ENCODE measurements around the gene RND3.

Gene RND3

DNA sequence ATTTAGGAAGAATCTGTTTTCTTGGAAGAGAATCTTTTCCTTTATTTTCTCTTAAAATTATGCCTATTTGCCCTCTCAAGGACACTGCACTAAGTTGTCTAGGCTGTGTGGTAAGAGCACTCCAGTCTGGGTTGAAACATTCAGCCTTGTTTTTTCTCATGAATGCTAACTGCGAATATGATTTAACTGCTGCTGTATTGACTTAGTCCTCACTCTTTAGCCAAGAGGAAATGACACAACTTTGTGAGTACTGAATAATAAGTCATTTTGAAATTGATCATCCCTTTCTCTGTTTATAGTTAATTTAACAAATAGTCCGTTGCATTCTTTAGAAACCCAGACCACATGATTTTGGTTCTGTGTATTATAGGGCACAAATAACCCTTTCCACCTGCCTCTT lies 4.5 kb upstream of the RND3 start:
- DNase-seq, result no peak

DNA sequence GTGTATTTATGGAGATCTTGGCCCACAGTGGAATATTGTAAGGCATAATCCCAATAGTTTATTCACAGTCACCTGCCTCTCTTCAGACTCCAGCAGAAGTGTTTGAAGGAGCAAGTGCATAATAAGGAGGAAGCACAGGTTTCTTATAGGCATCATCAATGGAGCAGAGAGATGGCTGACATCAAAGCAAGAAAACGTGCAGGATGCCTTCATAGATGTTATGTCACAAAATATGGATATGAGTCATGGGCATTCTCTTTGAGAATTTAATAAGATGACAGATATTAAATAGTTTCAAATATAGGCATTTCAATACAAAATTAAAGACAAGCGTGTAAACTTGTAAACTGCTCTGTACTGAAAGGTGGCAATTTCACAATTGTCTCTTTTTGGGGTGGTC lies 4.0 kb upstream of the RND3 start:
- no peak for DNase-seq

DNA sequence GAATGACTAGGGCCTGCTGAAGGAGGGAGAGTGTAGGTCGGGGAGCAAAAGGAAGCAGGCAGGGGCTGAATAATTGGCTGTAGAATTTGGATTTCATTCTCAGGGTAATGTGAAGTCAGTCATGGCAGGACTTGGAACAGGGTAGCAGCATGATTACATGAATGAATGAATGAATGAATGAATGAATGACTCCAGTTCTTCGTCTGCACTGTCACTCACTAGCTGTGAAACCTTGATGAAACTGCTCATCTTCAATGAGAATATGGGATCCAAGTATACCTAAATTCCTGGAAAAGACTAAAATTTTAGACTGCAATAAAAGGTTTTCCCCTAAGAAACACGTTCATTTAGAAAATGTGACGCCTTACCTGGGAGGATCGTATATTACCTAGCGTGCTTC lies 3.0 kb upstream of the RND3 start:
- no peak for DNase-seq

DNA sequence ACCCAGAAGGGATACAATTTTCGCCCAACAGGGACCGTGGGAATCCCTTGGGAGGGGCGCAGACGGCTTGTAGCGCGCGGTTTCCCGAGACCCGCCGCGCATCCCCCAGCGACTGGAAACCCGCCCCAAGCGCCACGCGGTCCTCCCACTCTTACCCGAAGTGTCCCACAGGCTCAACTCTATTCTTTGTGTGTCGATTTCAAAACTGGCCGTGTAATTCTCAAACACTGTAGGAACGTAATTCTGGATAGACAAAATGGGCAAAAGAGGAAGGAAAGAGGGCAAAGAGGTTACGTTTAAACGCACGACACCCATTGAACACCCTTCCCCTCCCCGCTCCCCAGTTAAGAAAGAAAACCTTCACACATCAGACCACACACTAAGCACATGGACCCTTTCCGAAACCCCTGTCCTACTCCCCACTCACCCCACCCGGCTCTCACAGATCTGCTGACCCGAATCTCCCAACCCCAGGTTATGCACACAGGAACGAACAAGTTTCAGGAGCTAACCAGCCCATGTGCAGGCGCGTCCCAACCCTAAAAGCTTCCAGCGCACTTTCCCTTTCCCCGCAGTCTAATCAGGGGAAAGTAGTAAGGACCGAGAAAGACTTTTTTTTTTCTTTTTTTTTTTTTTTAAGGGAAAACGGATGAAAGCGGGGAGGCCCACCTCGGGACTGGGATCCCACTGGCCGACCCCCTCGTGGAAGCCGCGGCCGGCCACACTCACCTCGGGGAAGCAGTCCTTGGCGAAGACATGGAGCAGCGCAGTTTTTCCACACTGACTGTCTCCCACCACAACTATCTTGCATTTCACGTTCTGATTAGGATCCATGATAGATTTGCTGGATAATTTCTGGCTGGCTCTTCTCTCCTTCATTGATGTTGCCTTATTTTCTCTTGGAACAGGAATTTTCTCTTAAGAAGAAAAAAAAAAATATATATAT lies 655 bp downstream of the RND3 start:
- DNase-seq, result no peak

DNA sequence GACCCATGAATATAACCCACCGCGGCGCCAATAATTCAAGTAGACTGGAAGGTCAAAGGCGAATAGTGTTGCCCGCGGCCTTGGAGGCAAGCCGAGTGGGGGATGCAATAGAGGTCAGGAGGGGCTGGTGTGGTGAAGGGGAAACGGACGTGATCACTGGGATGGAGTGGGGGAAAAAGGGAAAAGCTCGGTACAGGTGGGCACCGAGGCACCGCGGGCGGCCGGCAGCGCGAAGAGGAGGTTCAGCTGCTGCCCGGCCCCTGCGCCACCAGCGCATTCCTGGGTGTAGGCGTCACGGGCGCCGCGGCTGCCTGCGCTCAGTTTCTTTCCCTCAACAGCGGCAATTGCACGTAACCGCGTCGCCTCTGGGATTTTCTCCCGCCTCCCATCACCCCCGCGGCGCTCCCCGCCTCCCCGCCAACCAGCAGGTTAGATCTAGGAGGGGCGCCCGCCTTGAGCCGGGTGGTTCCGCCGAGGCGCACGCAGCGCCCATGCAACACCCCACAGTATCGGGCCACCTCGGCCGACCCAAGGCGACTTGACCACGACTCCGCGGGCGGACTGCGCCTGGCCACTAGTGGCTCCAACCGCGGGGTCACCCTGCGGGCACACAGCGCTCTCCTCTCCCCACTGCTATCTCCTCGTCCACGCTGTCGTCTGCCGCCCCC lies 1.5 kb downstream of the RND3 start:
- DNase-seq, result peak in 1 of 2 experiments; percentile 5

DNA sequence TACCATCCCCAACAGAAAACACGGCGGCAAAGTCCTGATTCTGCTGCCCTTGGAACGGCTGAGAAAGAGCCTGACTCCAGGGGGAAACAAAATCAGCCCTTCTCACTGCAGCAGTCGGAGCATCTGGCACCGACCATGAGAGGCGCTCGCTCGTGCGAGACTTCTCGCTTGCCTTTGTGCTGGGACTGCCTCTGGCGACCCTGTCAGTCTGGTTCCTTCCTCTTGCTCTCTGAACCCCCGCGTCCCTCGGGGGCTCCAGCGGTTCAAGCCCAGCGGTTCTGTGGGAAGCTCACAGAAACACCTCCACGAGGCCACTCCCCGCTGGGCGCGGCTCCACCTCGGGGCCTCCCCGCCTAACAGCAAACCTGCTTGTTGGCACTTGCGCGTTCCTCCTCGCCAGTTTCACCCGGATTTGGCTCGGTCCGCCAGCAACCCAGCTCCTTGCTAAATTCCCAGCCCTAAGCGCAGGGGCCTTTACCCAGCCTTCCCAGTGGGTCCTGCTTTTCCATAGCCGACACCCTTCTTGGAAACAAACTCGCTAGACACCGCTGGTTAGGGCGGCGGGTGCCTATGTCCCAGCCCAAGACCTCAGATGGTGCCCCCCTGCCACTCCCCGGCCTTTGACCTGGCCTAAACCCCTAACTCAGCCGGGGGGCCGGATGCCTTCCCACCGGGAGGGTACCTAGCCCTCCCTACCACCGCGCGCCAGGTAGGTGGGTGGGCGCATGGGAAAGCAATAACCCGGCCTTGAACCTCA lies 2.2 kb downstream of the RND3 start:
- DNase-seq, result peak in 1 of 2 experiments; percentile 6

DNA sequence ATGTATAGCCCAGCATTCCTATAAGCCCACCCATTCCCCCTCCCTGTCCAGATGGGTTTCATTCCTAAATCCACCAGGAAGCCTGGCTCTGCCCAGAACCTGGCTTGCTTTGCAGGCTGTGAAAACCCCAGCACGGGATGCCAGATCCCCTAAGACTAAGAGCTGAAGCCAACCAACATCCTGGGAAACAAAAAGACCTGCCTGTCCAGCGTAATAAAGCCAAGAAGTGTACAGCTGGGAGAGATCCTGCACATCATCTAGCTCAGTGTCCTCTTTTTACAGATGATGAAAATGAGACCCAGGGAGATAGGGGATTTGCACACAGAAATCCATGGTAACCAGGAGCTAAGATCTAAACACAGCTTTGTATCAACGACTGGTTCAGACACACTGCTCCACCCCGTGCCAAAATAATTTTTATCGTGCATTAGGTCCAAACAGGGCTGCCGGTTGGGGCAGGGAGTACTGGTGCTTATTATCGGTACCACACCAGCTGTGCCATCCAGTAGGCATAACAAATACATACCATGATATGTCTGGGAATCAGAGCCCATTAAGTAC lies 2.9 kb downstream of the RND3 start:
- no peak for DNase-seq

DNA sequence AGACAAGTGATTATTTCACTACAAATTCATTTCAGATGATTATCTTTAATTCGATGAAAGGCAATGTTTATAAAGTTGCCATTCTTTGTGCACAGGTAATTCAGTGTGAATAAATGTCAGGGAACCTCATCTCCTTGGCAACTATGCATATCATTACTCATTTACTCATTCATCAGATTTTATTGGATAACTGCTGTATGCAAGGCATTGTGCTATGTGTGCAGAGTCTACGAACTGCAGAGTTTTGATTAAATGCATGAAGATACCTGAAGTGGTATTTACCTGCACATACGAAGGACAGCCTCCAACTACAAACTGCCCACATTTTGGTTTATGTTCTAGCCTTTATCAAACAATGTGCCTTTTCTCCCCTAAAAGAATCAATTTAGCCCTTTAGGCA lies 3.5 kb downstream of the RND3 start:
- DNase-seq, result no peak

DNA sequence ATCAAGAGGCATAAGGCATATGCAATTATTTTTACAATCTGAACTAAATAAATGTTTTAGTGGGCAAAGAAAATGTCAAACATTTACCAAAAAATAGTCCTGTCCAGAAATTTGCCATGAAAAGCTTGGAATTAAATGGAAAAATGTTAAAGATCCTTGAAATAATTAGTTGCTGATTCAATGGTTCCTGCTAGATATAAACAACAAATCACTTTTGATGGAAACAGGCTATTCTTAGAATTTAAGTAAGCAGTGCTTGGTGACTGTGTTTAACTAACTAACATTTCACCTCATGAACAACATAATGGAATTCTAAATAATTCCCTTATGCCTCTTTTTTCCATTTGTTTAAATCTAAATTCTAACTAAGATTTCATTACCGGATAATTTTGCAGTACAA lies 3.9 kb downstream of the RND3 start:
- DNase-seq, result no peak

DNA sequence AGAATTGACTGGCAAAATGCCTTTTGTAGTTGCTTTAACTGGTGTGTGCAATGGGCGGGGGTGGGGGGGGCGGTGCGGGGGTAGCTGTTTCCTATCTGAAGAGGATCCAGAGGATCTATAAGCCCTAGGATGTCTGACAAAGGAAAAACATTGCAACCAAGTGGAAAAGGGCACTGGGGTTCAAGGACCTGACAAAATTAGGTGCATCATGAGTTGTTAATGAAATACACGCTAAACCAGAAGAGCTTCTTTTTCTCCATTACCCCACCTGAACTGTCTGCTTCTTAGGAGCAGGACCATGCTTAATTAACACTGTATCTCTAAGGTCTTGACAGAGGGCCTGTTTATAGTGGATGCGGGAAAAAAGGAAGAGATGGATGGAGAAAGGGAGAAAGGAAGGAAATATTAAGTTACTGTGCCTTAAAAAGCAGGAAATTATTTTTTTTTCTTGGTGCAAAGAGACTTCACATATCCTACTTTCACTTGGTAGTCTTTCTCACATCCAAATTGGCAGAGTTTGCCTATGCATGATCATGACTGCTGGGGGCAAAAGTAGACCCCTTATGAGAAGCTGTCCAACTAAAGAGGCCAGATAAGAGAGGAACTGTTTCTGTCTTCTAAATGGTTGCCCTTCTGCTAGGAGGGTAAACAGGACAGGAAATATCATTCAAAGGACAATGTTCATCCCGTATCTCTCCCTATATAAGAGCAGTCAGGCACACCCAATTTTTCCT lies 4.6 kb downstream of the RND3 start:
- no peak for DNase-seq

DNA sequence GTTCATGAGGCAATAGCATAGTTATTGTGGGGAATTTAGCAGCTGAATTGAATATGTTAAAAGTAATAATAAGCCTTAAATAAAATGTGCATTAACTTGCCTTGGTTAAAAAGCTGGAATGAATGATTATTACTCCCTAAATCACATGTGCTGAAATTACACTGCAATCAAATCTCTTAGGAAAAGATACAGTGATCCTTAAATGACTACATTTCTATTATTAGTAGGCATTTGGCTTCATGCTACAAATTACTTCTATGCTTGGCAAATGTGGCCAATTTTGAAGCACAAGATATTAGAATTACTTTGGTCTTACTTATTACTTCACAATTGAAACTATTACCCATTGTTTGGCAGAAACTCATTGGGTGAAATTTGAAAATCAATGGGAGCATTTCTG lies 5.4 kb downstream of the RND3 start:
- DNase-seq, result no peak

DNA sequence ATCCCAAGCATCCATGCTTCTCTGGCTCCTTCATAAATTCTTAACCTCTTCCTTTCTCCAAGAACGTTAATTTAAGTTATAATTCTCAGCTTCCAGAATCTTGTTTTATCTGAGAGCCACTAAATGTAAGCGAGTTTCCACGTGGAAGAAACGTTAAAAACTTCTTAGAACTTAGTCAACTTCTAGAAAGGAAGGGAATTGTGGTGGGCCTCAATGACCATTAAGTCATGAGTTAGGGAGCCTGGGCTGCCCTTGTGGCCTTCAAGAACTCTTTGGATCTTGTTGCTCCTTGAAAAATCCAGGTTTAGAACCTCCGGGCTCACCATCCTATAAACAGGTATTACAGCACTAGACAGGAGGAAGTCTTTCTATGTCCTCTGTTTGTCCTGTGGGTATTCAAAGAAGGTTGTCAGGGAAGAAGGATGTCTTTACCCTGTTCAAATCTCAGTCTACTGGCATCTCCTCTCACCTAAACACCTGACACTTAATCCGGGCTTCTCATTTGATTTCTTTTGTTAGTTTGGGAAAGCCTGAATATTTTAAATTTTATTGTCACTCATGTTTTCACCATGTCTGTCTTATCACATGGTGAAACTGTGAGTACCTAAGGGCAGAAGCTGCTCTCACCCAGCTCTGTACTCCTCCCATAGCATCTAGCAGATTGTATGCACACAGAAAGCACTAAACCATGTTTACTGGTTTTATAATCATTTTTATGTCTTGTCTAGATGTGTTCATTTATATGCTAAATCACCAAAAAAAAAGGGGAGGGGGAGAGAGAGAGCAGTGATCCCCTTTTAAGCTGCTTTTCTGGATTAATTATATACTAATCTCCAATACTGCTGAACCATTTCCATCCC lies 6.3 kb downstream of the RND3 start:
- no peak for DNase-seq

DNA sequence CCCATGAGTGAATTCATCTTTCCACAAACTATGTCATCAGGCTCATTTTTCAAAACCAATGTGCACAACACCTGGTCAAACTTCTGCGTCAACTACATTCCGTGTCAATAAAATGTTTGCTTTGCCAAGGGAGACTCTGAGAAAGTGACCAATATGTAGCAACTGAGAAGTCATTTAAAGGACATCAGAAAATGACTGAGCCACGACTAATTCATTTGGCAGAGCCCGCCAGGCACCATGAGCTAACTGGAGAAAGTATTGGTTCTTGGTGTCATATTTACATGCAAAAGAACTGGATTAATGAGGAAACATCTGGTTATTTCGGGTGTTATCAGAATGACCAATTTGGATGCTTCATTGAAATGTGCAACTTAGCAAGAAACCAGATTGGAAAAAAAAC lies 7.2 kb downstream of the RND3 start:
- no peak for DNase-seq

DNA sequence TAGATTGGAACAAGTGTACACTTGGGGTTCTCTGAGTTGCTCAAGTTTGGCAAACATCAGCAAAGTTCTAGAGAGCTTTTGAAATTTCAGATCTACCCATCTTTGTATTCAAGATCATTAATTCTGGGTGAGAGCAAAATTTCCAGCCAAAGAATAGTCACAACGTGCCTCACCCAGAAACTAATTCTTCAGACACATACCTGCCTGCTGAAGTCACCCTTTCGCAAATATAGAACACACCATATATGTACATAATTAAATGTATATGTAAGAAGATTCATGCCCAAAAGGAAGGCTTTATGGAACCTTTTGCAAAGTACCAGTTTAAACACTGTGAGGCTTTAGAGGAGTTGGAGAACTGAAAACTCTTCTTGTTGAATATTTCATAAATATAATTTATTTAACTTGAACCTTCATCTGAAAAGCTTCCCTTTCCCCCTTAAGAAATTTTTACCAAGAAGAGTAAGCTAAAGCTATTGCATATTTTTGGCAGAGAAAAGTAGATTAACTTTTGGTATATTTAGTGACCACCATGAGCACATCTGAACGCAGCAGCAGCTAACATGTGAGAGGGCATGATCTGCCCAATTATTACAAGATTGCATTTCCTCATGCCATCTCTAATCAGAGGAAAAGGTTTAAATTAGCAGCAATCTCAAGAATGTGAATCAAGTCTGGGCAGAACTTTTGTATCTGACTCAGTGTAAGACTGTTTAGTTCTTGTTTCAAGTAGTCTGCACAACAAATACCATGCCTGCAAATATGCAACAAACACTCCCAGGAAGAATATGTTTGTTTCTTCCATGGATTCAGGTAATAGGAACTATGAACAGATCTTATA lies 8.2 kb downstream of the RND3 start:
- DNase-seq, result no peak

DNA sequence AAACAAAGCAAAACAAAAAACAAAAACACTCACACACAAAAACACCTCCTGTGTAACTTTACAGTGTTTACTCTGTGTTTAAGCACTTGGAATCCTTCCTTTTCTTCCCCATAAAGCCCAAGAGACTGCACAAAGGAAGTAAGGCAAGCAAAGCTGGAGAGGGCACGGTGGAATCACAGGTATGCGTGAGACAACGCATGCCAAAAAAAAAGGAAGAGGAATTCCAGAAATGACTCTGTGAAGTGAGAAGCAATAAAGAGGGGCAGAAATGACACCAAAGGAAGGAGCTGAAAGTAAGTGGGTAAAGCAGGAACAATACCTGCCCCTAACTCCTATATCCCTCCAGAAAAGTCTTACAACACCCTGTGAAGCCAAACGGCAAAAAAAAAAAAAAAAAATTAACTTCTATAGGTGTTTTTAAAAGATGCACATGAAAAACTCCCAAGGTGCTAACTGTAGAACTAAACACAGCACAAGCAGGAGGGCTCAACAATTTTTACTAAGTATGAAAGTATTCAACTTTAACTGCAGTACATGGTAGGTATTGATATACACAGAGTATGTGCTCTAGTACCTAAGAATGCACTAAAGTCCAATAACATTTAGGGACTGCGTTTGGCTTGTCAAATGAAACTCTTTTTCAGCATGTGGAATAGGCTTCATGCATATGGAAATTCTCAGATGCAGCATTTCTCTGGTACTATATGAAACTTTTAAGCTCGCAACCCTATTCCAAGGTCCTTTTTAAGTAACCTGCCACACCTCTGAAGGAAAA lies 9.1 kb downstream of the RND3 start:
- no peak for DNase-seq

DNA sequence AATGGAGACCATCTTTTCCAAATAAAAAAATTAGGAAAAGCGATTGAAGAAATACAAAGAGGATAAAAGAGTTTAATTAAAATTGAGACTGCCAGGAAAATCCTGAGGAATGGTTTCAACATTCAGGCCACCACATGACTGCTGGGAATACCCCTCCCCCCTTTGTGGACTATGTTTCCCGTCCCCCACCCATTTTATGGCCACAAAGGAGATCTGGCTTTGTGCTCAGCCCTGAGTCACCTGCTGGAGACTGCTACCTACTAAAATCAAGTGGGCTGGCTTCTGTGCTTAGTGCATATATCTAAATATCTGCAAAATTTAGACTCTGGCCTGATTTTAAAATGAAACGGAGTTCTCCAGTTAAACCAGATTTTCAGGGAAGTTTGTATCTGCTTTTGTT lies 10.1 kb downstream of the RND3 start:
- DNase-seq, result no peak

DNA sequence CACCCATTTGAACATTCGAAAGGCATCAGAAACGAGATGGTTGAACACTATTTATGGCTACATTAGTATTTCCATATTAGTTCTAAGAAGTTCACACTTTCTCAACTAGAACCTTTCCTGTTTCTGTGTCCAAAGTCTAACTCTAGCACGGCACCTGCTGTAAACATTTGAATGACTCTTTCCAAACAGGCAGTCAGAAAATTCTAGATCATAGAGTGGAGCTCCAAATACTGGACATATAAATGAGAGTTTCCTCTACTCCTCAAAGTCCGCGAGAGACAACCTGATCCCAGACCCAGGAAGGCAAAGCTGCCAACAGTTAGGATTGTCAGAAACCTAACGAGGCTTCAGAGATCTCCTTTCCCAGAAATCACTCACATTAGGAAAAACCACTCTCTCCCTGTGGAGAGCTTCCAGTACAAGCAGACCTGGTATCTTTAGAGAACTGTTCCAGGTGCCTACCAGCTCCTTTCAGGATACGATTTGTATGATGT lies 10.6 kb downstream of the RND3 start:
- no peak for DNase-seq

DNA sequence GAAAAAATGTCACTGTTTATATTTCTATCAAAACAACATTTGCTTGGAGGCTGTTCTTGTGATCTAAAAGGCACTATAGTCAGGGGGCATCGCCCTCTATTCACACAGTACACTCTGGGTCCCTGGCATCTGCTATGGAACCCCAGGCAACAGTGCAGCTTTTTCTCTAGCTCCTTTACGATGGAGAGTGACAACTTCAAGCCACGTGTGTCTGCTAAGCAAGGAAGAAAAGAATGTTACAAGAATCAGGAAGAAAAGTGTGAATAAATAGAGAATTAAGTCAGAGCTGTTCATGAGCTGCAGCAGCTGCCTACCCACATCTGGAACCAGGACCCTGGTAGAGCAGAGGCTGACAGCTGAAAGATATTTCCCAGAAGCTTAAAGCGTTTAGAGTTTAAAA lies 11.2 kb downstream of the RND3 start:
- no peak for DNase-seq

DNA sequence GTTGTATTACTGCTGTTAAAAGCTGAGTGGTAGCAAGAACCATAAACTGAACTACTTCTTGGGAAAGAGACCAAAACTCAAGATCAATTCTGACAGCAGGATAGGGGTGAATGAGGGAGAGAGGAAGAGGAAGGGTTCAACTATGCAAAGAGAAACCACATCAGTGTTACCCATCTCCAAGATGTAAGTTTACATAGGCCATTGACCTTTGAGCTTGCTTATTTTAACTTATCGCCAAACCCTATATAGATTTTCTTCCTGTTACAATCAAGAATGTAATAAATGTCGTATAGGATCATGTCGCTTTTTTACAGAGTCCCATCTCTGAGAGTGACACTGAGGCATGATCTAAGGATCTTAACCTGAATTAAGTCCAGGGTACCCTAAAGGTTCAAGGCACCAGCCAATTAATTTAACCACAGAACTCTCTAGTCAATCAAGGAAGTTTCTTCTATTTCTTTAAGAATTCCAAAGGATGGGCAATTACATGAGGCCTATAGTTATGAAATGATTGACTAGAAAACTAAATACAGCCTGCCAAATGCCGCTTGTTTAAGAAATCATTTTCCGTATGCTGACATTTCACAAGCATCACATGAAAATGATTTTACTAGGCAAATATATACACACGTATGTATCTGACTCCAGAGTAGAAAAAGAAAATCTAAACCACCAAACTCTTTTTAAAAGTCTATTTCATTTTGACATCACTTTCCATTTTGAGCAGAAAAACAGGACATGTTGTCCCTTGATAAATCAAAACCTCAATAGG lies 11.8 kb downstream of the RND3 start:
- no peak for DNase-seq

Data from activated CD4-positive, alpha-beta T cell treated with anti-CD3 and anti-CD28 coated beads, Interleukin-2, amount 50 U/mL, for 48 hours (primary cell).